Spleen (tissue), 7 donors: Measurements from ENCODE around the gene PHC2.

ENCODE experiments used
- CTCF ChIP-seq, 11 experiments: fragments of 200-600 bp in 7 of 11; fragments of 450-650 bp in 4 of 11; sonication (generic) in 4 of 11; IDR thresholded peaks in 8 of 11; conservative IDR thresholded peaks in 3 of 11; 1 replicate in 7 of 11; 2 replicates in 4 of 11; pipeline versions ENCODE4 v1.4.0 to v1.8.0; 2016 to 2021; ENCODE audit warnings: antibody characterized with exemption in 11 of 11, inconsistent platforms in 4 of 11, mild to moderate bottlenecking in 1 of 11
- POLR2A ChIP-seq, 3 donors: fragments of 450-650 bp; IDR thresholded peaks; one replicate each; pipeline ENCODE4 v1.5.1; 2017; ENCODE audit warnings: antibody characterized with exemption in 3 of 3, mild to moderate bottlenecking in 1 of 3
- POLR2AphosphoS5 ChIP-seq, 3 donors: sonication (generic); formaldehyde crosslinking; IDR thresholded peaks; one replicate each; pipeline ENCODE4 v1.5.1; 2017; ENCODE audit warnings: antibody characterized with exemption in 3 of 3
- donor health status: DM: no; HTN: no; CAD: no; lungs with moderate emphysema.
- donor health status: DM: no; HTN: no; CAD: no.
- donor health status: DM: no; HTN: no; CAD: no.

GRCh38 chr1:33328817-33329216 is 102.1 kb downstream of the PHC2 start:
- TF ChIP-seq CTCF (IDR thresholded peaks at IDR 0.05 in 8 of 11, conservative IDR thresholded peaks at IDR 0.05 in 3 of 11) (no peak), POLR2A (IDR thresholded peaks at IDR 0.05) (no peak), POLR2AphosphoS5 (IDR thresholded peaks at IDR 0.05) (peak; percentile 19 to 57 (median 26))
